SK-N-SH (cell line): Measurements from ENCODE around the gene ESYT3.

Experiments used
- EZH2phosphoT487 ChIP-seq: fragments of 200-600 bp; sonication (generic); IDR thresholded peaks from 2 replicates; pipeline ENCODE4 v1.6.1; 2017; ENCODE audit warnings: low read depth, mixed run types, mild to moderate bottlenecking, antibody characterized with exemption, moderate library complexity, borderline replicate concordance
- FOSL2 ChIP-seq: IDR thresholded peaks from 2 replicates; pipeline ENCODE4 v1.4.0; 2012; ENCODE audit warnings: low read depth, mild to moderate bottlenecking, moderate library complexity, borderline replicate concordance
- MXI1 ChIP-seq: IDR thresholded peaks from 2 replicates; pipeline ENCODE4 v1.6.1; 2012; ENCODE audit warnings: mild to moderate bottlenecking, low read depth, low read length, improper control_type of control experiment
- SIN3A ChIP-seq: IDR thresholded peaks from 2 replicates; pipeline ENCODE4 v1.6.1; 2012; ENCODE audit warnings: low read depth, mild to moderate bottlenecking, low read length, moderate library complexity, borderline replicate concordance
- TAF1 ChIP-seq: IDR thresholded peaks from 2 replicates; pipeline ENCODE4 v1.6.1; 2012; ENCODE audit warnings: low read depth, mild to moderate bottlenecking, low read length, moderate library complexity, borderline replicate concordance
- TF ChIP-seq, protein P1 (sequence below): fragments of 200-600 bp; sonication (generic); IDR thresholded peaks from 2 replicates; pipeline ENCODE4 v1.6.1; 2017; ENCODE audit warnings: antibody characterized with exemption, mild to moderate bottlenecking, moderate library complexity

DNA sequence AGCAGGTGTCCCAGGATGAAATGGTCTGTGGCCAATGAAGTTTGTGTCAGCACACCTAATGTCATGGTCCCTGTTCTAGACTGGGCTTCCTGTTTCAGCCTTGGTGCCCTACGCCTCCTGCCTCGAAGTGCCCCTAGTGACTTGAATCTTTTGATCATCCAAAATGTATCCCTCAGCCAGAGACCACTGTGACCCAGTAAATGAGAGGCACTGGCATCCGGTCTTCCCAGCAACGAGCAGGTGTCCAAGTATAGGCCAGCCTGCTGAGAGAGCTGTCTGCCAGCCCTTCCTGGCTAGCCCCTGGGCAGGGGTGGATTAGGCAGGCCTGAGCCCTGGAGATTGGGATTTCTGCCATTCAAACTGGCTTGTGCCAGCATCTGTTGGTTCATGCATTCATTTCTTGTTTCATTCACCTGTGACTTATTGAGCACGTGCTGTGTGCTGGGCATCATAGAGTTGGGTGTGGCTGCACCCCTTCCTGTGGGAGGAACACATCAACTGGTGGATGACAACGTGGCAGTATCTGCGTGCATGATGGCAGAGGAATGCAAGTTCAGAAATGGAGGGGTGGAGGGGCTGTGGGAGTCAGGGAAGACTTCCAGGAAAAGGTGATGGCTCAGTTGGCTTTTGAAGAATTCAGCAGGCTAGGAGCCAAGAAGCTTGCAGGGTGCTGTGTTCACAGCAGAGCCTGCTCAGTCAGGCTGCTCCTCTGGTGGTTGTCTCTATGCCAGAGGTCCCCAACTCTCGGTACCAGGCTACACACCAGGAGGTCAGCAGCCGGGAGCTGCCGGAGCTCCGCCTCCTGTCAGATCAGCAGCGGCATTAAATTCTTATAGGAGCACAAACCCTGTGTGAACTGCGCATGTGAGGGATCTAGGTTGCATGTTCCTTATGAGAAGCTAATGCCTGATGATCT, 21.6 kb downstream of the ESYT3 start:
- TF ChIP-seq, protein P1, sequence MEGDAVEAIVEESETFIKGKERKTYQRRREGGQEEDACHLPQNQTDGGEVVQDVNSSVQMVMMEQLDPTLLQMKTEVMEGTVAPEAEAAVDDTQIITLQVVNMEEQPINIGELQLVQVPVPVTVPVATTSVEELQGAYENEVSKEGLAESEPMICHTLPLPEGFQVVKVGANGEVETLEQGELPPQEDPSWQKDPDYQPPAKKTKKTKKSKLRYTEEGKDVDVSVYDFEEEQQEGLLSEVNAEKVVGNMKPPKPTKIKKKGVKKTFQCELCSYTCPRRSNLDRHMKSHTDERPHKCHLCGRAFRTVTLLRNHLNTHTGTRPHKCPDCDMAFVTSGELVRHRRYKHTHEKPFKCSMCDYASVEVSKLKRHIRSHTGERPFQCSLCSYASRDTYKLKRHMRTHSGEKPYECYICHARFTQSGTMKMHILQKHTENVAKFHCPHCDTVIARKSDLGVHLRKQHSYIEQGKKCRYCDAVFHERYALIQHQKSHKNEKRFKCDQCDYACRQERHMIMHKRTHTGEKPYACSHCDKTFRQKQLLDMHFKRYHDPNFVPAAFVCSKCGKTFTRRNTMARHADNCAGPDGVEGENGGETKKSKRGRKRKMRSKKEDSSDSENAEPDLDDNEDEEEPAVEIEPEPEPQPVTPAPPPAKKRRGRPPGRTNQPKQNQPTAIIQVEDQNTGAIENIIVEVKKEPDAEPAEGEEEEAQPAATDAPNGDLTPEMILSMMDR = no peak
- TF ChIP-seq EZH2phosphoT487 (no peak), MXI1 (no peak), TAF1 (no peak), FOSL2 (no peak), SIN3A (no peak)
